LNCAP (cell line): ENCODE measurements around the gene STIM2.

ENCODE experiments used
- TF ChIP-seq, protein P1 (sequence below): fragments of 450-650 bp; IDR thresholded peaks from 2 replicates; pipeline ENCODE4 v1.5.1; 2017; ENCODE audit warnings: mild to moderate bottlenecking

STIM2 gene

DNA sequence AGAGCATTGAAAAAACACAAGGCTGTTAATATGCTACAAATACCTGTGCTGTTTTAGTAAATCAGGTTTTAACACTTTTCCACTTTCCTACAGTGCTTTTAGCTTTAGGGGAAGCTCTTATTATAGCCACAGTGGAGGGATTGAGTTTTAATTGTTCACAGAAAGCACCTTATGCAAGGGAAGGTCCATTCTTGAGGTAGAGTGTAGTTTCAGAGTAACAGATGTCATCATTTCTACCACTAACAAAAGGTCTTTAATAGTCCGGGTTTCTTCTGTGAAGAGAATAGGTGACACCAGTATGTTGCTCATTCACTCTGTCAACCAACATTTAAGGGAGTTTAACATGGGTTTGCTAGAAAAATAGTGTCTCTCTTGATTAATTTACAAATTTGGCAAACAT is 104.4 kb downstream of the STIM2 start:
- TF ChIP-seq, protein P1, sequence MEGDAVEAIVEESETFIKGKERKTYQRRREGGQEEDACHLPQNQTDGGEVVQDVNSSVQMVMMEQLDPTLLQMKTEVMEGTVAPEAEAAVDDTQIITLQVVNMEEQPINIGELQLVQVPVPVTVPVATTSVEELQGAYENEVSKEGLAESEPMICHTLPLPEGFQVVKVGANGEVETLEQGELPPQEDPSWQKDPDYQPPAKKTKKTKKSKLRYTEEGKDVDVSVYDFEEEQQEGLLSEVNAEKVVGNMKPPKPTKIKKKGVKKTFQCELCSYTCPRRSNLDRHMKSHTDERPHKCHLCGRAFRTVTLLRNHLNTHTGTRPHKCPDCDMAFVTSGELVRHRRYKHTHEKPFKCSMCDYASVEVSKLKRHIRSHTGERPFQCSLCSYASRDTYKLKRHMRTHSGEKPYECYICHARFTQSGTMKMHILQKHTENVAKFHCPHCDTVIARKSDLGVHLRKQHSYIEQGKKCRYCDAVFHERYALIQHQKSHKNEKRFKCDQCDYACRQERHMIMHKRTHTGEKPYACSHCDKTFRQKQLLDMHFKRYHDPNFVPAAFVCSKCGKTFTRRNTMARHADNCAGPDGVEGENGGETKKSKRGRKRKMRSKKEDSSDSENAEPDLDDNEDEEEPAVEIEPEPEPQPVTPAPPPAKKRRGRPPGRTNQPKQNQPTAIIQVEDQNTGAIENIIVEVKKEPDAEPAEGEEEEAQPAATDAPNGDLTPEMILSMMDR, result no peak

DNA sequence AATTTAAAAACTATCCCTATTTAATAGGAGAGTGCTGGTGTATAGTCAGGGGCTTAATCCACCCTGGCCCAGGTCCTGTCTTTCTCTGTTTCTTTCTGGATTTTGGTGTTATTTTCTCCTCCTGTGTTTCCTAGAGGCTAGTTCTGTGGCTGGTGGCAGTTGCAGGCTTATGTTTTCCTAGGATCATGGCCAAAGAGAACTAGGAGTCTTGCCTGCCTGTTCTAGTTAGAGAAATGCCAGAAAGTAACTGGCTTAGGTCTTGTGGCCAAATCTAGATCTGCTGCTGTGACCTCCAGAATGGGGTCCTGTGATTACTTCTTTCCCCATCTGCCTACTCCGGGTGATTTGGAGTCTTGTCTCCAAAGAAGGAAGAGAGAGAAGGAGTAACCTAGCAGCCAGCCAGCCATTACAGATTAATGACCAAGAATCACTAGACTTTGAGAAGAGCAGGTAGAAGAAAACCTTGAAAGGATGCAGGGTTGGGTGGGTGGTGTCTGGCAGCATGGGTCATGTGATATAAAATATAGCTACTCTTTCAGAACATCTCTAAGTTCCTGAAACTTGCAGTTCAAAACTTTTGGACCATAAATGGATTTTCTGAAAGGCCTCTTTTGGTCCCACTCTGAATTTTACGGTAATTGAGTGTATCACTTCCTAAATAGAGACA is 117.9 kb downstream of the STIM2 start:
- TF ChIP-seq, protein P1, result no peak

DNA sequence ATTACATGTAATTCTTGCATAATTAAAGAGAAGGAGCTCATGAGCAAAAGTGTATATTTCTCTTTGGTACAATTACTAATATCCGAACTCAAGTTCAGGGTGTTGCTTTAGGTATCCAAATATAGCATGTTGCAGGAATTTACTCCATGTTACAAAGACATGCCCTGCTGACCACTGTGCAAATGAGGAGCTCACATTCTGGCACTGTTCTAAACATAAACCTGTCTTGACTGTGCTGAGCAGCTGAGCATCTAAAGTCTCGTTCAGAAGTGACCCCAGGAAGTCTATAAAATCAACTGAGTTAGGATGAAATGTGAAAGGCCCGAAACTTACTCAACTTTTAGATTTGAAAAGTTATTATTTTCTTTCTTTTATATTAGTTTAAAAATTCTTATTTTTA is 124.3 kb downstream of the STIM2 start:
- TF ChIP-seq, protein P1, result no peak

DNA sequence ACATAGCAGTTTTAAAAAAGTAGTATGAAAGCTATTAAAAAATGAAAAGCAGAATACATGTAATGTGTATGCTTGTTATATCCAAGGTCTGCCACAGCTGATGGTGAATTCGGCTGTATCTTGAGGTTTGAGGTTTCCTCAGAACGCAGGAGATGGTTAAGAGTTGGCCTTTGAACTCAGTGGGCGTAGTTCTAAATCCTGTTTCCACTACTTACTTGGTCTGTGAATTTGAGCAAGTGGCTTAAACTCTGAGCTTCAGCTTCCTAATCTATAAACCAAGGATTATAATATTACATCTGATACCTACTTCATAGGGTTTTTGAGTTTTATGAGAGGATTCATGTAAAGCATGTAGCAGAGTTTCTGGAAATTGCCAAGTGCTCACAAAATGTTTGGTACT is 125.2 kb downstream of the STIM2 start:
- TF ChIP-seq, protein P1, result no peak

DNA sequence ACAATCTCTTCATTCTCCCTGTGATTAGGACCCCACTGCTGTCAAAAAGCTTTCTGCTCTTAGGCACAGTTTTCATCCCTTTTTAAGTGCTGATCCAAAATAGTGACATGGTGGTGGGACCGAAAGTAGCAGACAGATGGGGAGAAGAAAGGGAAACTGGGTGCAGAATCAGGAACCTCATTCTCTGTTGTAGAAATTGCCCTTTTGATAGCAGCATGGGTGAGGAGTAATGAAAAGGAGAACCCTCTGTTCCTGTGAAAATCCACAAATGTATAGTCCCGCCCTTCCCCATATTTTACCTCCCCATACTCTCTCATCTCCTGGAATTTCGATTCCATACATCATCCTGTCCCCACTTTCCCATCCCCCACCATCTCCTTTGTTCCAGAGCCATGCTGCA is 126.5 kb downstream of the STIM2 start:
- TF ChIP-seq, protein P1, result no peak

DNA sequence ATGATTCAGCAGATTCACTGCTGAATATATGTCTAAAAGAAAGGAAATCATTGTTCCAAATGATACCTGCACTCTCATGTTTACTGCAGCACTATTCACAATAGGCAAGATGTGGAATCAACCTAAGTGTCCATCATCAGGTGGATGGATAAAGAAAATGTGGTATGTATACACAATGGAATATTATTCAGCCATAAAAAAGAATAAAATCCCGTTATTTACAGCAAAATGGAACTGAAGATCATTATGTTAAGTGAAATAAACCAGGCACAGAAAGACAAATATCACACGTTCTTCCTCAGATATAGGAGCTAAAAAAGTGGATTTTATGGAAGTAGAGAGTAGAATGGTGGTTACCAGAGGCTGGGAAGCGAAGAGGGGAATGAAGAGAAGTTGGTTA is 130.4 kb downstream of the STIM2 start:
- TF ChIP-seq, protein P1, result no peak

DNA sequence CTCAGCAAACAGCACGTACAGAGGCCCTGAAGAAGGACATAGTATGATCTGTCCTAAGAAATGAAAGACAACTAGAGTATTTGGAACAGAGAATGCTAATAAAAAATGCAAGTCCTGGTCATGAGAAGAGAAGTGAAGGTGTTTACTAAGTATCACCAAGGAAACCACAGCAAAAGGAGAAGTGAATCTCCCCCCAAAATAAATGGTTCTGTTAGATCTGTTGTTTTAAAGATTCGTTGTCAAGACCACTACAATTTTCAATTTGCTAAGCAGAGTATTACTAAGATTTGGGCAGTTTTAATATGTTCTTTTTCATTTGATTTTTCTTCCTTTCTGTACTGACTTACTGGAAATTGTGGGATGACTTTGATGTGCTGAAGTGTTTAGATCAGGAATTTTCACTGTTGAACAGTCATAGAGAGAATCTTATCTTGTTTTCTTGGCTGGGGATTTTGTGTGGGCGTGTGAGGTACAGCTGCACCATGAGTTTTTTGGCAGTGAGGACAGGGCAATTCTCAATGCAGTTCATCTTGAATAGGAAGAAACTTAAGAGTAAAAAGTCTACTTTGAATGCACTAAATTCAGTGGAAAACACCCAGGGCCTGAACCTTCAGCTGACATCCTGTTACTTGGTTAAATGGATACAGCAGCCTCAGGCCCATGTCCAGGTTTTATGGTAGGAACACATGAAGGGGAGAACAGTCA is 132.2 kb downstream of the STIM2 start:
- TF ChIP-seq, protein P1, result no peak
